Activated CD8-positive, alpha-beta T cell treated with anti-CD3 and anti-CD28 coated beads, Interleukin-2, amount 10 ng/mL, durations not matched to agents 7 days and 5 days (primary cell): ENCODE measurements around the gene SERGEF. TPM values are rescaled to one million over a fixed set of nuclear protein-coding genes. Genes with fewer than 3 reads are reported as not detected.
"Not testable (repeated sequence)": the region's sequence is repeated elsewhere in the genome, so short reads cannot be mapped to it uniquely, and the experiment has no call there.

ENCODE experiments used
- ATAC-seq: fragments of 150-1000 bp; cut with Tn5 transposase; one replicate; pipeline ENCODE4 v1.10.0; 2021; ENCODE audit warnings: moderate library complexity
- CTCF ChIA-PET: fragments of 350-600 bp; sonication (Branson Sonifier 250); formaldehyde crosslinking; loops from one replicate; lab custom pipeline; 2021; ENCODE audit warnings: antibody characterized with exemption; lab: Charles Lee
- POLR2A ChIA-PET: fragments of 350-600 bp; sonication (Branson Sonifier 250); formaldehyde crosslinking; loops from one replicate; lab custom pipeline; 2021; ENCODE audit warnings: antibody characterized with exemption; lab: Charles Lee
- DNase-seq: peaks from one replicate; pipeline ENCODE4 v3.0.0-alpha.2; 2020
- H3K27ac Mint-ChIP-seq: one replicate; pipeline ENCODE4 v1.8.0; 2021; ENCODE audit warnings: mild to moderate bottlenecking, mixed read lengths
- H3K27me3 Mint-ChIP-seq: one replicate; pipeline ENCODE4 v1.8.0; 2021; ENCODE audit warnings: low read depth, mixed read lengths
- H3K36me3 Mint-ChIP-seq: one replicate; pipeline ENCODE4 v1.8.0; 2021; ENCODE audit warnings: low read depth, mixed read lengths
- H3K4me1 Mint-ChIP-seq: one replicate; pipeline ENCODE4 v1.8.0; 2021; ENCODE audit warnings: low read depth, mixed read lengths
- H3K4me3 Mint-ChIP-seq: one replicate; pipeline ENCODE4 v1.8.0; 2021; ENCODE audit warnings: mild to moderate bottlenecking, mixed read lengths
- H3K9me3 Mint-ChIP-seq: one replicate; pipeline ENCODE4 v1.8.0; 2022; ENCODE audit warnings: mixed read lengths; ENCODE audit not compliant: insufficient read depth
- total RNA-seq, 2 experiments: library from RNA; stranded (reverse); gene quantifications; one replicate each; pipeline ENCODE4 v1.2.3, GENCODE V29; 2021

Gene SERGEF
- total RNA-seq, 2 experiments from 2014 or later, result 31.9 to 35.4 TPM

DNA sequence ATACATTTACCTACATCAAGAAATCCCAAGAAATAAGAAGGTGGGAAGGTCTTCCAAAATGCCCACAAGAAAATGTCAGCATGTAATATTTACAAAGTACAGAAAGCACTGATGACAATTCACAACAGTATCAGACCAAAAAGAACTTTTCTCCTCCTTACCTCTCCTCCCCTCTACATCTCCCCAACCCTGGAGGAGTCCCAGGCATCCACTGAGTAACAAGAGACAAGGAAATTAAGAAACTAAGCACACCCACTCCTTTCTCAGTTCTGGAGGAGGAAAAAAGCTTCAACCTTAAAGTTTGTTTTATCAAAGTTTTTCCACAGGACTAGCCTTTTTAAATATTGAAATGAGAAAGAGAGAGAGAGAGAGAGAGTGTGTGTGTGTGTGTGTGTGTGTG lies 2.0 kb upstream of the SERGEF start:
- POLR2A ChIA-PET, result no interaction called here
- Mint-ChIP-seq H3K36me3 (no peaks in the 10 kb centered on the region), H3K9me3 (no peaks in the 10 kb centered on the region), H3K4me3 (no peak overlapping the region), H3K27me3 (no peaks in the 10 kb centered on the region), H3K4me1 (peaks cover 34% of the 10 kb centered on the region), H3K27ac (no peak overlapping the region)
- CTCF ChIA-PET, result interaction anchor here (0.7 to 3.2 kb wide), 4 partner anchors 24 to 691 kb away, joined by 3 to 14 read pairs (median 6); partner anchors contain the start of gene SAAL1
- ATAC-seq (no peak), DNase-seq (no peak)

DNA sequence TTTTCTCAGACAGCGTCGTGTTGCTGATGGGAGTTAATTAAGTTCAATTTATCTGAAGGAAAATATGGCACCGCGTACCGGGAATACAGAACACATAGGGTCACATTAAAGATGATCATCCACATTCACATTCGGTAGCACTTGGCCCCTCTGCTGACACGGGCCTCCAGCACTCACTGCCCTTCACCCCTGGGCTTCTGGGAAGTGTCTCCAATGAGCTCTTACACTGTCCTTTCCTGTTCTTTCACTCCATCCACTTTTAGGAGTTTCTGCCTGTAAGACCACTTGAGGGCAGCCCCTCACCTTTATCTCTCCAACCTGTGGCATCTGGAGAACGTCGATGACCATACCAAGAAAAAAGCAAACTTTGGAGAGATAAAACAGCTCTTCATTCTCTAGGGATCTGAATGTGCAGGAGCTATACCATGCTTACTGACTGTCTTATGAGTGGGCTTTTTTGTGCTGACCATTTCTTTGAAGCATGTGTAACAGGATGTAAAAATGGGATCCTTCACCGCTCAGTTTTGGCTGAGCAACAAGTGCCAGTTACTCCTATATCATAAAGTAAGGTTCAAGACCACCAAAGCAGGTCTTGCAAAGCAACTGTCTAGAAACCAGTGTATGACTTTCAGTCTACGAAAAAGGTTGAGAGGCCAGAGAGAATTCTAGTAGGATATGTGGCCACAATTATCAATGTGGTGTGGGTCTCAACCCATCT lies 1.1 kb upstream of the SERGEF start:
- ATAC-seq (no peak), DNase-seq (no peak)
- Mint-ChIP-seq H3K4me1 (peaks cover 34% of the 10 kb centered on the region), H3K27me3 (no peaks in the 10 kb centered on the region), H3K9me3 (no peaks in the 10 kb centered on the region), H3K36me3 (no peaks in the 10 kb centered on the region), H3K27ac (peak overlapping the region; percentile 95), H3K4me3 (peak overlapping the region; percentile 90)
- ChIA-PET CTCF (interaction anchor here (0.5 to 3.2 kb wide), 7 partner anchors 23 to 690 kb away, joined by 3 to 14 read pairs (median 5); partner anchors contain the start of gene SAAL1), POLR2A (interaction anchor here (0.9 to 2.3 kb wide), 3 partner anchors 14 to 382 kb away, joined by 3 to 10 read pairs (median 4); partner anchors contain the start of gene SAAL1)

DNA sequence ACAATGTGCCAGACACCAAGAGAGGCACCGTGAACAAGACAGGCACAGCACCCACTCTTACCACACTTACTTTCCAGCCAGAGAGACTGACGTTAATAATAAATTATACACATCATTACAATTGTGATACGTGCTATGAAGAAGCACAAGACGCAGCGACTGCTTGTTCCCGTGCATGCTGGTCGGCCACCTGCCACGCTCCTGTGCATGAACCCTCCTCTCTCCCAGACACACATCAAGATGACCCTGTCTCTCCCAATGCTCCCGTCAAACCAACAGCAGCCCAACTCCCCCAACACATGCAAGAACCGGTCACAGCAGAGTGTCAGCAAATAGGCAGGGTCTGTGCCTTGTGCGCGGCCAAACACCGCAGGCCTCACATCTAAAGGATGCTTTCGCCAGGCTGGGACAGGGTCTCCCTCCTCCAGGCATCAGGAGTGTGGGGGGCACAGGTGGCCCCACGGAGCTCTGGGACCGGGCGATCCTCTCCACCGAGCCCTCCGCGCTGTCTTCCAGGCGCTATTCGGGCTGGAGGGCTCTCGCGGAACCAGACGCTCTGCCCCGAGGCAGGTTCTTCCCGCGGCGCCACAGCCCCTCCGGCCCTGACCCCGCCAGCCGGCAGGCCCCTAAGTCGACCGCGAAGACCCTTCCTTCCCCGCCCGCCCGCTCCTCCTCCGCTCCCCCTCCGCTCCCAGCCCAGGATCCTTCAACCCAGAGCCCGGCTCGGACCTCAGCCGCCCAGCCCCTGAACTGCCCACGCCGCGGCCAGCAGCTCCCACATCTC lies 533 bp downstream of the SERGEF start:
- Mint-ChIP-seq H3K36me3 (no peaks in the 10 kb centered on the region), H3K27me3 (no peaks in the 10 kb centered on the region), H3K4me1 (peaks cover 34% of the 10 kb centered on the region), H3K9me3 (no peaks in the 10 kb centered on the region), H3K27ac (peak overlapping the region; percentile 88), H3K4me3 (peak overlapping the region; percentile 90)
- POLR2A ChIA-PET, result interaction anchor here (0.7 to 2.3 kb wide), 5 partner anchors 9 to 387 kb away, joined by 3 to 10 read pairs (median 5); partner anchors contain the start of gene SAAL1
- ATAC-seq, result peak; percentile 8
- CTCF ChIA-PET, result interaction anchor here (2.2 to 3.2 kb wide), 2 partner anchors 92 to 94 kb away, joined by 5 to 14 read pairs; partner anchors contain the start of gene SAAL1
- peak; percentile 35 for DNase-seq

GRCh38 chr11:18011633-18012032 lies 1.2 kb downstream of the SERGEF start:
- H3K4me1 Mint-ChIP-seq, result peaks cover 34% of the 10 kb centered on the region
- no peaks in the 10 kb centered on the region for H3K27me3 Mint-ChIP-seq
- DNase-seq (no peak), ATAC-seq (no peak)
- H3K36me3 Mint-ChIP-seq, result peaks cover 2% of the 10 kb centered on the region
- ChIA-PET POLR2A (interaction anchor here (2.3 kb wide), 1 partner anchor 12 kb away, joined by 10 read pairs; no protein-coding TSS in a partner anchor), CTCF (interaction anchor here (3.2 kb wide), 1 partner anchor 95 kb away, joined by 14 read pairs; the partner anchor contains the start of gene SAAL1)
- H3K27ac Mint-ChIP-seq, result peak overlapping the region; percentile 88
- peak overlapping the region; percentile 90 for H3K4me3 Mint-ChIP-seq
- H3K9me3 Mint-ChIP-seq, result no peaks in the 10 kb centered on the region

- H3K9me3 Mint-ChIP-seq, result no peaks in the 10 kb centered on the region
- H3K4me3 Mint-ChIP-seq, result peak overlapping the region; percentile 90
- no peaks in the 10 kb centered on the region for H3K27me3 Mint-ChIP-seq
- ATAC-seq (no peak), DNase-seq (no peak)
- ChIA-PET POLR2A (no interaction called here), CTCF (interaction anchor here (1.2 to 1.7 kb wide), 2 partner anchors 9 to 22 kb away, joined by 3 to 4 read pairs; no protein-coding TSS in a partner anchor)
- no peak overlapping the region for H3K27ac Mint-ChIP-seq
- H3K36me3 Mint-ChIP-seq, result peaks cover 6% of the 10 kb centered on the region
- peaks cover 34% of the 10 kb centered on the region for H3K4me1 Mint-ChIP-seq
These were observed 1.8 kb downstream of the SERGEF start for GRCh38 chr11:18010977-18011586.

DNA sequence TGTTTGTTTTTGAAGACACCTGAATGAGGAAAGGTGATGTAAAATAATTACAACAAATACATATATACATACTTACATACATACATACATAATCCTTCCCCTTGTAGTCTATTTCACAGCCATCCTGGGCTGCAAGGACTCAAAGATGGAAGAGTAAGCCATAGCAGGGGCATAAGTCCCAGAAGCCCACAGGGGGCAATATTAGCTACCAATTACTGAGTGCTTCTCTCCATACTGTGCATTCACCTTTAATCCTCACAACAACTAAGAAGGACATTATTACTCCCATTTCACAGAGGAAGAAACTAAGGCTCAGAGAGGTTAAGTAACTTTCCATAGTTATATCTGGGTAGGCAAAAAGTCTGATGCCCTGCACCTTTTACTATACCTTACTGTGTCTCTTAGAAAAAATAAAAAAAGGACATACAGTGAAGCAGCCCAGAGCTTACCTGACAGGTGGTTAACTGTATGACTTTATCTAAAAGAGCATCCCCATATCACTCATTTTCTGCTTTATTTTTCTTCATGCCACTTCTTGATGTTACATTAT lies 2.7 kb downstream of the SERGEF start:
- ATAC-seq (no peak), DNase-seq (no peak)
- no peaks in the 10 kb centered on the region for H3K27me3 Mint-ChIP-seq
- peaks cover 34% of the 10 kb centered on the region for H3K4me1 Mint-ChIP-seq
- peak overlapping the region; percentile 18 for H3K27ac Mint-ChIP-seq
- ChIA-PET CTCF (interaction anchor here (0.5 to 1.7 kb wide), 6 partner anchors 10 to 279 kb away, joined by 3 to 6 read pairs (median 4); partner anchors contain the start of gene SAAL1), POLR2A (no interaction called here)
- H3K36me3 Mint-ChIP-seq, result peaks cover 6% of the 10 kb centered on the region
- H3K4me3 Mint-ChIP-seq, result no peak overlapping the region
- H3K9me3 Mint-ChIP-seq, result no peaks in the 10 kb centered on the region

GRCh38 chr11:18005376-18006129 lies 7.3 kb downstream of the SERGEF start:
- Mint-ChIP-seq H3K4me3 (no peak overlapping the region), H3K27me3 (no peaks in the 10 kb centered on the region), H3K9me3 (no peaks in the 10 kb centered on the region), H3K27ac (no peak overlapping the region), H3K36me3 (peaks cover 19% of the 10 kb centered on the region), H3K4me1 (peaks cover under 1% of the 10 kb centered on the region)
- DNase-seq, result no peak
- POLR2A ChIA-PET, result no interaction called here
- CTCF ChIA-PET, result interaction anchor here (1.0 to 1.1 kb wide), 2 partner anchors 99 to 275 kb away, joined by 3 read pairs; no protein-coding TSS in a partner anchor
- no peak for ATAC-seq

- no peaks in the 10 kb centered on the region for H3K27me3 Mint-ChIP-seq
- no peak for DNase-seq
- no peak overlapping the region for H3K27ac Mint-ChIP-seq
- CTCF ChIA-PET, result interaction anchor here (0.9 to 1.0 kb wide), 3 partner anchors 10 to 270 kb away, joined by 3 read pairs; no protein-coding TSS in a partner anchor
- H3K36me3 Mint-ChIP-seq, result peaks cover 24% of the 10 kb centered on the region
- H3K4me1 Mint-ChIP-seq, result peaks cover 3% of the 10 kb centered on the region
- no peaks in the 10 kb centered on the region for H3K9me3 Mint-ChIP-seq
- no peak for ATAC-seq
- no peak overlapping the region for H3K4me3 Mint-ChIP-seq
- POLR2A ChIA-PET, result interaction anchor here (2.4 kb wide), 1 partner anchor 12 kb away, joined by 10 read pairs; the partner anchor contains the start of gene SERGEF
These were observed 11.7 kb downstream of the SERGEF start for GRCh38 chr11:18001191-18001590.

DNA sequence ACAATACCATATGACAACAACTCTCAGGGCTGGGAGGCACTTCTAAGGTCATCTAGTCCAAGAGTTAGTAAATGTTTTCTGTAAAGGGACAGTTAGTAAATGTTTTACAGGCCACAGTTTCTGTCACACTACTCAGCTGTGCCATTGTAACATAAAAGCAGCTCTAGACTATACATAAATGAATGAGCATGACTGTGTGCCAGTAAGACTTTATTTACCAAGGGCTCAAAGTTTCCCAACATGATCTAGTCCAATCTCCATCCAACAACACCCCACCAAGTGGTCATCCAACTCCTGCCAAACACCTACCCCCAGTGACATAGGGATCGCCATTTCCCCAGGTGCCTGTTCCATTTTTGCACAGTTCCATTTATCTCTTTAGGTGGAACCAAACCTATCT lies 12.1 kb downstream of the SERGEF start:
- Mint-ChIP-seq H3K27ac (no peak overlapping the region), H3K4me1 (peaks cover 3% of the 10 kb centered on the region), H3K9me3 (no peaks in the 10 kb centered on the region), H3K36me3 (peaks cover 27% of the 10 kb centered on the region), H3K4me3 (no peak overlapping the region), H3K27me3 (no peaks in the 10 kb centered on the region)
- ATAC-seq, result no peak
- ChIA-PET POLR2A (interaction anchor here (2.4 kb wide), 1 partner anchor 12 kb away, joined by 10 read pairs; the partner anchor contains the start of gene SERGEF), CTCF (interaction anchor here (0.9 to 1.0 kb wide), 4 partner anchors 9 to 269 kb away, joined by 3 read pairs; no protein-coding TSS in a partner anchor)
- DNase-seq, result no peak

GRCh38 chr11:18000128-18000527 lies 12.7 kb downstream of the SERGEF start:
- H3K27ac Mint-ChIP-seq, H3K9me3 Mint-ChIP-seq, DNase-seq, H3K4me1 Mint-ChIP-seq, ATAC-seq, H3K4me3 Mint-ChIP-seq, H3K27me3 Mint-ChIP-seq: not testable (repeated sequence)
- ChIA-PET POLR2A (interaction anchor here (2.4 kb wide), 1 partner anchor 13 kb away, joined by 10 read pairs; the partner anchor contains the start of gene SERGEF), CTCF (interaction anchor here (0.9 kb wide), 4 partner anchors 9 to 269 kb away, joined by 3 to 4 read pairs (median 4); partner anchors contain the start of gene SAAL1)
- peaks cover 32% of the 10 kb centered on the region for H3K36me3 Mint-ChIP-seq
